HG03460 (cell line): ENCODE results near the gene PTPRO.

ENCODE experiments used
- ATAC-seq: cut with Tn5 transposase; IDR thresholded peaks from one replicate; pipeline ENCODE4 v1.9.1; 2021; ENCODE audit not compliant: unreplicated experiment

PTPRO gene

DNA sequence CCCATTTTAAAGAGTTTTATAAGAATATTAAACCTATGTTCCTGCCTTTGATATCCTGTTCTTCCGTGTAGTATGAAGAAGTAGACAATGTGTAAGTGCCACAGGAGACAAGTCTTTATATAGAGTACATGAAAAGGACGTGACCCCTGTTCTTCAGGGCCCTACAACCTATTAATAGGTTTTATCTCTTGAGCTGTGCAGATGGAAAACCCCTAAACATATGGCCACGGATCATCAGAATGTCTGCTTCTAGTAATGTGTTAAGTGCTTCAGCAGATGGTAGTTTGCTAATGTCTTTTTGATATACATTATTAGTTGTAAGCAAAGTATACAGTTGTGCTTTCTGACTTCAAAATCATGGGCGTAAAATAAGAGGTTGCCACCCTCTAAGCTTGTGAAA is 228.5 kb downstream of the PTPRO start:
- ATAC-seq: no peak

DNA sequence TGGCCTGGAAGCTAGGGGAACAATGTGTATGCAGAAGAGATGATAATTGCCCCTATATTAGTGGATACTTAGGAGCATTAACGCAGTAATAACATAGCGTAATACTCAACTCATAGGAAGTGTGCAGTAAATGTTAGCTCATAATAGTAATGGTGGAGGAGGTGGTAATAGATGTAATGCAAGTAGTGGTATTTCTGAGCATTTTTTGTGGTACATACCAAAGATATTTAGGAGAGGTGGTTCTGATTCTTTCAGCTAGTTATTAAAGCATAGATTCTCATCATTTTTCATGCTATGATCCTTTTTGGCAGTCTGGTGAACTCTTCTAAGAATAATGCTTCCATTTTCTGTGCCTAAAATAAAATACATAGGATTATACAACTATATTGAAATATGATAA is 233.1 kb downstream of the PTPRO start:
- ATAC-seq: no peak

DNA sequence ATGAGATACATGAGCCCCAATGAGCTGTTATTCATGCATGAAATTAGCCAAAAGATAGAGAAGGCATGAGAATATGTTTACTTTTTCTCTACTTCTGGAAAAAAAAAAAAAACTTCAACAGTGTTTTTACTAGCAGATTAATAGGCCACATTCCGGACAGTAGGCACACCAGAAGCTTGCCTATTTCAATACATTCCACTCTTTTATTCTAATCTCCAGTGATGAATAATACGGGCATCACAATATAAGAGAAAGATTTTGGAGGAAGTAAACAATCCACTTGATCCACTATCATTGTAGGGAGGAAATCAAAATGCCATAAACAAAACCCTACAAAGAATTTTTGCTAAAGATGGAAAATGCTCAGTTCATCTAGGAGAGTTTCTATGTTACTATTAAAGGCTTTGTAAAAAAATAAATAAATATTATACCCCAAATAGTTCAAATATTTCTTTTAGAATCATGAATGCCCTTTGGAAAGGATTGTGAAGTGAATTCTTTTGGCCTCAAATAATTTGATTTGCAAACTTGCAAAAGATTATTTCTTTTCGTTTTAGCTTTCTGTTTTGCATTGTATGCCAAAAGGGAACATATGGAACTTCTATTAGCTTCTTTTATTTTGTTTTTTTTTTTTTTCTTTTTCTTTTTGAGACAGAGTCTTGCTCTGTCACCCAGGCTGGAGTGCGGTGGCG is 234.2 kb downstream of the PTPRO start:
- ATAC-seq: no peak

DNA sequence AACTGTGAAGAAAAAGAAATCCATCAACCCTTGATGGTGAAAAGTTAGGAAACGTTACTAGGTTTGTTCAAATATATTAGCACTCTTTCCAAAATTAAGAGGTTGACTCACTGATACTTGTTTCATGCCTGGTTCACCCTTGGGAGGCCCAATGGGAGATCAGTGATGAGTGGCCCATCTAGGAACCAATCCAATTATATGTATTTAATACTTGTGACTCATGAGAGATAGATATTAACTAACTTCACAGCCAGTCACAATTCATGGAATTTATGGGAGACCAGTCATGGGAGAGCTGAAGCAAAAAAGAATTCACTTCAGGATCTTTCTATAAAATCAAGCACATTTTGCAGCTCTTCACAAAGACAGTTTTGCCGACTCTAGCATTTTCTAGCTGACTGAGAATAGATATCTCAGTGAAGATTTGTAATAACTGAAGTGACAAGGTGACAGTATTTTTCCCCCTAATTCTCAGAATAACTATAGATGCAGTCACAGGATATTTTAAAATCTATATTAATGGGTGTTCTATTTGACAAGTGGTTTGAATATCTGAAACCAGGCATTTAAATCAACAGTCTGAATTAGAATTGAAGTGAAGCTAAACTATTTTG is 236.7 kb downstream of the PTPRO start:
- no peak for ATAC-seq

DNA sequence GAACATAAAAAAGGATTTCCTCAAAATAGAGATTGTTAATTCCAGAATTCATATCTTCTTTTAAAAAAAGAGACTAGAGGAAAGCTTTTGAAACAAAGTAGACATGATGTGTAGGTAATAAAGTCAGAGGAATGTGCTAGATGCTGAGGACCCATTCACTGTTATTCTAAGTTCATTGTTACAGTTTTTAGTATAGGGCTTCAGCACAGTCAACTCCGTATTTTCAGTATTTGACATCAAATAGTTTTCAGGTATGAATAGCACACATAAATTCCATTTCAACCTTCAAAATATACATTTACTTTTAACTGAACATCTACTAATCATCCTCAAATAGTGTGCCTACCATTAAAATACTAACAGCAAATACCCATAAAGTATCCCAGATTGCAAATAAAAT is 239.1 kb downstream of the PTPRO start:
- no peak for ATAC-seq

DNA sequence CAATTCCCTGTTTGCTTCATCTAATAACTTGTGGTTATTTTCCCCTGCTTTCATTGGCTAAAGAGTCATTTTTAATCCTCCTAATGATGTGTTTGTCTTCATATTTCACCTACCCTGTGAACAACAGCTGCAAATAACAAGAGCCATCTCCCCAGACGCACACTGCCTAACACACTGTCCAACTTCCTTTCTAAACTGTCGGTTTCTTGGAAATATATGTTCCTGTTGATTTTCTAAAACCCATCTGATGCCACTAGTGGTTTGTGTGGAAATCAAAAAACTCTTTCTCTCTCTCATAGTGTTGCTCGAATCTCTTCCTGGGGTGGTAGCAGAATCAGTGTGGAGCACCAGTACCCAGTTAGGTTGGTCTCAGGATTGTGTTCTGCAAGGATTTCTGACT is 240.0 kb downstream of the PTPRO start:
- no peak for ATAC-seq

DNA sequence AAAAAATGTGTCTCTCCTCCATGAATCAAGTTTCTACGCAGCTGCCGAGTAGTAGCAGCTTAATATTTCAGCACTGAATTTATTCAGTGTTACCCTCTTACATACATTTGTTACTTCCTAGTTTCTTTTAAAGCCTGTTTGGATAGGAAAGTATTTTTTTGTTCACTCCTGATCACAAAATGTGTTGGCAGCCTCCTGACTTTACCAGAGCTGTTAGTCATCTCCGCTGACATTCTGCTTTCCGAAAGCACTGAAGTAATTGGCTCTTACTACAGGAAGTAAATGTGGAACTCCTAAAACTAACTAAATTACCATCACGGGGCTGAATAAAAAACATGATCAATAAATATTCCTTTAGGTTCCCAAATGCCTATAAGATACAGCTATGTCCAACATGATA is 241.4 kb downstream of the PTPRO start:
- ATAC-seq: peak; percentile 63

DNA sequence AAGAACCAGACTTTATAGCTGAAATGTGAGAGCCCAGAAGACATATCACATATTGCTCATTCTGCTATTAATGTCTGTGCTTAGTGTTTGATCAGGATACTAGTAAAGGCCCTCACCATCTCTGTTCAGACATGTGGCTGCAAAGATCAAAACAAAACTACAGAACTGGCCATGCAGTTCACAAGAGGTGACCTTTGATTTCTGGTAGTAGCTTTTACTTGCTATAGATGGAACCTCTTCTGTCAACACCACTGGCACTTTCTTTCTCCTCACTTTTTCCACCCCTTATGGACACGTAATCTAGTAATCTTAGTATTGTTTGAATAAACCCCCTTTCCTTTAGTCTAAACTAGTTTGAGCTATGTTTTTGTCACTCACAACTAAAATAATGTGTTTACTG is 252.0 kb downstream of the PTPRO start:
- no peak for ATAC-seq

DNA sequence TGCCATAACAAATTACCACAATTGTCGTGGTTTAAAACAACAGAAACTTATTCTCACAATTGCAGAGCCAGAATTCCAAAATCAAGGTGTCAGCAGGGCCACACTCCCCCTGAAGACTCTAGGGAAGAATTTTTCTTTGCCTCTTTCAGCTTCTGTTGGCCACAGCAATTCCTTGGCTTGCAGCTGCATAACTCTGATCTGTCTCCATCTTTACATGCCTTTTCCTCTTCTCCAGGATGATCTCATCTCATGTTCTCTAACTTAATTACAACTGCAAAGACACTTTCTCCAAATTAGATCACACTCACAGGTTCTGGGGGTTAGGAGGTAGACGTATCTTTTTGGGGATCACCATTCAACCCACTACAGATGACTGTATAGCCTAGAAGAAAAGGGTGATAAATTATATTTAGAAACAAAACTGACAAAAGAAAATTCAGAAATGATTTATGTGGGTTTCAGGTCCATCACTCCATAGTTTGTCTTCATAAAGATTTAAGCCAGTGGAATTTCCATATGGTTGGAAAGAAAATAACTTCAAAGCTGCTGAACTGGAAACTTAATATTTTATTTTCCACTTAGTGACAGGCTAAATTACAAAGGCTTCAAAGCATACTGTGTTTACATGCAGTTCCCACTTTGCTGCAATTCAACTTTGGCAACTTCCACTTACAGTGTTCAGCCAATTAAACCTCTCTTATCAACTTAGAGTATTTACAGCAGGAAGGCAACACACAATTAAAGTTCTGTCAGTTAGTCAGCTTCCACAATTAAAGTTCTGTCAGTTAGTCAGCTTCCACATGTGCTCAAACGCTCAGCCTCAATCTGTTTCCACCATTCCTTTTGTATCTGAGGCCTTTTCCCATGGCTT is 253.6 kb downstream of the PTPRO start:
- no peak for ATAC-seq

DNA sequence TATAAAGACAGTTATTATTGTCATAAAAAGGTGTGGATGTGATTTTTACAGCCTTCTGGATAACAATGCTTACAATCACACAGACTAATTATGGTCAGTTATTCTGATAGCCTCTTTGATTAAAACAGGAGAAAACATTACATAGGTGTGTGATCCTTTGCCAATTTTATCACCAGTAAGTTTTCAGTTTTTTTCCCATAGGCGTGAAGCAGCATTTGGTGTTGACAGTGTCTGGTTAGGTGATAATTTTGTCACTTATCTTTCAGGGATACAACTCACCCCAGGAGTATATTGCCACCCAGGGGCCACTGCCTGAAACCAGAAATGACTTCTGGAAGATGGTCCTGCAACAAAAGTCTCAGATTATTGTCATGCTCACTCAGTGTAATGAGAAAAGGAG is 258.1 kb downstream of the PTPRO start:
- no peak for ATAC-seq

DNA sequence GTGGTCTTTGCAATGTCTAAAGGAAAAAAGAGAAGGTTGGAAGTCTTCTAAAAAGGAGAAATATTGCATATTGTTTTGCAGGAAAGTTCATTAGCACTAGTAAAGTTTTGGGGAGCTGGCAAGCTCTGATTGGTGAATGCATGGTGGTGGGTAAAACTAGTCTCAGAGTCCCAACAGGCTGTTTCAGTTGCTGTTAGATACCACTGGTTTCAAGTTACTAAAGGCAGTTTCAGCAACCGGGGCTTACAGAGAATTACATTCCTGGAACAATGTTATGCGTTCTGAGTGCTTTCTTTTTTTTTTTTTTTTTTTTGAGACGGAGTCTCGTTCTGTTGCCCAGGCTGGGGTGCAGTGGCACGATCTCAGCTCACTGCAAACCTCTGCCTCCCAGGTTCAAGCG is 258.7 kb downstream of the PTPRO start:
- no peak for ATAC-seq

DNA sequence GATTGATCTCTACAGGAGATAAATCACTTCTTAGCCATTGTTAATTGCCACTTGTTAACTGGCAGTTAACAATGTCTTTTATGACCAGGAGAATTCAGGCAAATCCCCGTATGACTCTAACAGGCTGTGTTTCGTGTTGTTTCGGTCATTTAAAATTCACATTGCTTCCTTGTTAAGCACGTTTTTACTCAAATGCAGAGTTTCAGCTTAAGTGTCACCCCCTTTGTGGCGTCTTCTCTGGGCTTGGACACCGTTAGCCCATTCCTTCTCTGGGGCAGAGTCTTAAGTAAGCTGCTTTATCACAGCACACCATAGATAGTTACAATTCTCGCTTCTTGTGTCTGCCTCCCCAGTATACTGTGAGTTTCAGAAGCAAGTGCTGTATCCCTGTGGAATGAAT is 261.5 kb downstream of the PTPRO start:
- ATAC-seq: no peak

DNA sequence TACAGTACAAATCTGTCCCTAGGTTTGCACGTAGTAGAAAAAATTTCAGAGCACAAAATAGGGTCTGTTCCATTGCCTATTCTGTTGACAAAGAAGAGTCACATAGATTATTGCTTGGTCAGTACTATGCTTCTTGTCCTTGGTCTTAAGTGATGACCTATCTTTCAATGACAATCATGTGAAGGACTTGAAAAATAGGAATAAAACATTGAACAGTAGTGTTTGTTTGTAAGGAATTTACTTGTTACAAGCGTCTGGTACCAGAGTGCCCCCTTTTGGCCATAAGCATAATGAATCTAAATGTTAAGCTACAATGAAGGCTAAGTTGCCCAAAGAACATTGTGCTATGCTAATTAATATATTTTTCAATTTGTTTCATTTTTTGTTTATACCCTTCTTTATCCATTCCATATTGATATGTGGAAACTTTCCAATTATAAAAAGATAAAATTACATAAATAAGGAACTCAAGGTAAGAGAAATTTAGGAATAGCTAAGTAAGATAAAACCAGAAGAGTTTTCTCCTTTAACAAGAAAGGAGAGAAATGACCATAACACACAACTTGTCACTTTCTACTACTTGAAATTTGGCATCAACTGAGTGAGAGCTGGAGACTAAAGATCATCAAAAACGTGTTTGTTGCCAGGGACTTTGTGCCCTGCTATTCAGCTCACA is 262.2 kb downstream of the PTPRO start:
- ATAC-seq: no peak

DNA sequence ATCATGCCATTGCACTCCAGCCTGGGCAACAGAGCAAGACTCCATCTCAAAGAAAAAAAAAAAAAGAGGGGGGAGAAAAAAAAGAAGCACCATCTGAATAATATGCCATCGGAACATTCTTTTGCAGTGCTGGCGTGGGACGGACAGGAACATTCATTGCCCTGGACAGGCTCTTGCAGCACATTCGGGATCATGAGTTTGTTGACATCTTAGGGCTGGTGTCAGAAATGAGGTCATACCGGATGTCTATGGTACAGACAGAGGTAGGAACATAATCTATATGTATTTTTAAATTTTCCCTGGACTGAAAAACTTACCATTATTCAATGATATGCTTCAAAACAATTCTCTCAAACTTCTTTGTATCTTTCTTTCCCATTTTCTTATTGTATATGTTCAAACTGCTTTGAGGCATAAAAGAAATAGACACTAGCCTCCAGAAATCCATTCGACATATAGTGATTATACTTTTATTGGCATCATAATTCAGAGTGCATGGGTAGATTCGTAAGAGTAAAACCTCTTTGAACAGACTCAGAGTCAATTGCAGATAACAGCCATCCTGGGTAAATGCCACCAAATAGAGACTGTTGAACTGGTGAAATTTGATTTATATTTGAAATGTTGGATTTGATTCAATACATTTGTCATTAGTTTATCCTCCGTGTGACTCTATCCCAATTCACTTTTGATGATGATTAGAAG is 267.2 kb downstream of the PTPRO start:
- no peak for ATAC-seq

DNA sequence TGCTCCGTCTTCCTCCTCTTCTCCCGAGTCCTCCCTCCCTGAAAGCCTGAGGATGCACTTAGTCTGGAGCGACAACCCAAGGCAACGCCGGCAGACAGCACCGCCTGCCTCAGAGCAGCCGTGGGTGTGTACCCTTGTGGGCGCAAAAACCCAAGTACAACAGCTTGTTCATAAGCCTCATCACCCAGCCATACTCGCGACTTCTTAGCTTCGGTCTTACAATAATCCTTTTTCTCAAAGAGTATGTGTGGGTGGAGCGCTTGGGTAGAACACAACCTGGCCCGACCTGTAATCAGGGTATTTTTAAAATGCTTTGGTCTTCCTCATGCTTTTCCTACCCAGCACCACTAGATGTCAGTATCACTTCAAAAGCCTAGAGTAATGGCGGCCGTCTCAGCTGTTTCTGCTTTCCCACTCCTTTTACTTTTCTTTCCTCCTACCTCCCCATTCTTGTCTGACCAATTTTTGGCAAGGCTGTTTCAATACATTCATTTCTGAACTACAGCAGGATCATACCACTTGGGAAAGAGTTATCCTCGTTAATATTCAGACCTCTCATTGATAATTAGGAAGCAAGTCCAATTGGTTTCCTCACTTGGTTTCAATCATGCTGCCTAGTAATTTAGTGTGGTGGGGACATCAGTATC is 268.0 kb downstream of the PTPRO start:
- peak; percentile 95 for ATAC-seq

DNA sequence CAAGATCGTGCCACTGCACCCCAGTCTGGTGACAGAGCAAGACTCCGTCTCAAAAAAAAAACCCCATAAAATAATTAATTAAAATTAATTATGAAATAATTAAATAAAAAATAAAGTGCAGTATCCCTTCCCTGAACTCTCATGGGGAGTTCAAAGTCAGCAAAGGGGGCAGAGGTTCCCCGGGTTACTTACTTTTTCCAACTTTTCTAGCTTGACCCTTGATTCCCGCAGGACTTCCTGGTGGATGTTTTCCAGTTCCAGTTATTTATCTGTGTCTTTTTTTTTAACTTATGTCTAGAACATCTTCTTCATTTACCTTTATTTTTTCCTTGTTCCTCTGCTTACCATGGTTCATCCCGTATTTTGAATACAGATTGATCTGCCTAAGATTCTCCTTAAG is 269.5 kb downstream of the PTPRO start:
- ATAC-seq: no peak

DNA sequence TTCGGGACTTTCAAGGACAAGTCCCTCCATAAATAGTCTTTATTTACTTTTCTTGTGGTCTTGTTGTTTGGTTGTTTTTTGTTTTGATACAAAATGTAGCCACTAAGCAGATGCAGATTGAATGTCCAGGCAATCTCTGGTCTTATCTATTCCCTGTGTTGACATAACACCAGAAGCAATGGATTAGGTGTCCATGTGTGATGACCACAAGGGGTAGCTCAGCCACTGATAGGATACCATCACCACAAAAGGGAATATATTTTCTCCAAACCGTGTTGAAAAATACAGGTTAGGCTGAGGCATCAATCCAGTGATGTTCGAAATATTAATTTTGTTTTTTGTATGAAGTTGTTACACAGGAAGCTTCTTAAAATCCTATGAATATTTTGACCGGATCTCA is 270.6 kb downstream of the PTPRO start:
- no peak for ATAC-seq

DNA sequence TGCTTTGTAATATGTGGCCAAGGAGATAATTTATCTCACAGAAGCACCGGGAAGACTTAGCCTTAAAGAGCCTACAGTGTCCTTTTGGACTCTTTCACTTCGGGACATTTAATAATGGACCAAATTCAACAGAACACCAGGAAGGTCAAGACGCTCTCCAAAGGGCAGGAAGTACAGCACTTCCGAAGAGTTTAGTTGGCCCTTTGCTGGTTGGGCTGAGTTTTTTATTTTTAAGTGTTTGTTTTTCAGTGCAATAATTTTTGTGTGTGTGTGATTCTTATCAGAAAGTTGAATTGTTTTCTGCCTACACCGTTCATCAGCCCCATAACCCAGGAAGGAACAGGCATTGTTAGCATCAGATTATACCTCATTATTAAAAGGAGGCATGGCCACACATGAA is 273.9 kb downstream of the PTPRO start:
- ATAC-seq: no peak

DNA sequence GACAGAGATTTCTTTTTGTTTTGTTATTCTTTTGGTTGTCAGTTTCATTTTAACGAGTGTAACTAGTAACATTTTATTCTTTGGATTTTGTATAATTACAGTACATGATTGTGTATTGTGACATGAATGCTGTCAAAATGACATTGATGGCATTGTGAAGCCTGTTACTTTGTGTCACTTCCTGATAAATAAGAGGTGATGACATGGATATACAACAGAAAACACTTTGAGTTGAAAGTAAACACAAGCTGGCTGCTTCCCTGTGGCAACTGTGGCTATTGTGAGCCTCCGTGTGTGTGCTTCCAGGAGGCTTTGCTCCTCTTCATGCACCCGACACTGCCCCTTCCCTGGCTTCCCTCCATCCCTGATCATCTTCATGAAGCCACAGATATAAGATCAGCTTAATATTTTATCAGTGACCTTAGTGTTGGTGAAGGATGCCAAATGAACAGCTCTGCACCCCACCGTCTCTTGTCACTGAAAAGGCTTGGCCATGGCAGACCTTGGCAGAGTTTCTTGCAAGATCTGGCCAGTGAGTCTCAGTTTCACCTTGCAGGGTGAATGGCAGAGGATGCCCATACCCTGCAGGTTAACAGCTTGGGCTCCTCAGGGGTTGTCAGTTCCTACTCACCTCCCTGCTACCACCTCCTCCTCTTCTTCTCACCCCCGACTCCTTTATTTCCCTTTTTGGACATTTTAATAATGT is 275.0 kb downstream of the PTPRO start:
- ATAC-seq: no peak
